Epithelial cell of esophagus (primary cell): ENCODE results near the gene IFI44L.

Source experiments
- DNase-seq: peaks from one replicate; pipeline ENCODE4 v3.0.0; 2010; ENCODE audit warnings: low read depth
- H3K4me3 ChIP-seq: 2 replicates; pipeline ENCODE4 v1.5.1; 2011; ENCODE audit warnings: mild to moderate bottlenecking, low read length, control low read depth
- CTCF ChIP-seq: IDR thresholded peaks from 2 replicates; pipeline ENCODE4 v1.5.1; 2011; ENCODE audit warnings: low read depth, mild to moderate bottlenecking, low read length, control low read depth, inconsistent platforms; ENCODE audit not compliant: insufficient read depth; ENCODE audit errors: missing control alignments

IFI44L gene

DNA sequence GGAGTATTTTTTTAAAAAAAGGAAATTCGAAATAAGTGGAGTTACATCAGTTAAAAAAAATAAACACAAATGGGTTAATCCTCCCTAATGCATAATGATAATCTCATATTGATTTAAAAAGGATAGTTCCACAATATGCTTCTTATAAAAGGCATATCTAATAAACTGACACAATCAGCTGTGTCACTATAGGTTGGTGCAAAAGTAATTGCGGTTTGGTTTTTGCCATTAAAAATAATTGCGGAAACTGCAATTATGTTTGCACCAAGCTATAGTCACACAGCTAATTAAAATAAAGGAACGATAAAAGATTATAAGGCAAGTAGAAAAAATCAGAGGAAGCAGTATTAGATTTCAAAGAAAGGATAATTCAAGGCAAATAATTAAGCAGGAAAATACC, 21.0 kb upstream of the IFI44L start:
- TF ChIP-seq CTCF, result no peak
- no peak overlapping the region for H3K4me3 ChIP-seq
- no peak for DNase-seq

DNA sequence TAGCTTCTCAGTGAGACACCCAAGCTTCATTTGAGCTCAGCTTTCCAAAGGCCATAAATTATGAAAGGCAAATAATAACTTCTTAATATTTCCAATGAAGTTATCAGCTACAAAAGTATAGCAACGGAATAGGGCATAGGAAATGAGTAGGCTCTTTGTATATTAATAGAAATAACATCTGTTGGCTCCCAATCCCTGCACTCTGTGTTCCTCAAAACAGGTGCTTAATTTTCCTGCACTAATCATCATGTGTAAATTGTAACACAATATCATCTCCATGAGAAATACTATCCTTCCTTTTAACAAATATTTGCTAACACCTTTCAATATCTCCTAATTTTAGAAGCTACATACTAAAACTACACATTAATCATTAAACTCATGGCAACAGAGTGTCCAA, 19.2 kb upstream of the IFI44L start:
- H3K4me3 ChIP-seq, result no peak overlapping the region
- no peak for DNase-seq
- no peak for TF ChIP-seq CTCF

GRCh38 chr1:78603206-78603605, 17.0 kb upstream of the IFI44L start:
- no peak overlapping the region for H3K4me3 ChIP-seq
- DNase-seq, result no peak
- no peak for TF ChIP-seq CTCF

GRCh38 chr1:78604643-78605042, 15.6 kb upstream of the IFI44L start:
- TF ChIP-seq CTCF, result no peak
- no peak for DNase-seq
- H3K4me3 ChIP-seq, result no peak overlapping the region

GRCh38 chr1:78606274-78606673, 14.0 kb upstream of the IFI44L start:
- no peak overlapping the region for H3K4me3 ChIP-seq
- no peak for DNase-seq
- TF ChIP-seq CTCF, result no peak

- peak; percentile 58 for TF ChIP-seq CTCF
- H3K4me3 ChIP-seq, result no peak overlapping the region
- peak; percentile 40 for DNase-seq
Observed at GRCh38 chr1:78607334-78607927, 12.8 kb upstream of the IFI44L start.

- no peak for DNase-seq
- no peak overlapping the region for H3K4me3 ChIP-seq
- no peak for TF ChIP-seq CTCF
Observed at GRCh38 chr1:78607944-78608343, 12.3 kb upstream of the IFI44L start.
